Measurements from ENCODE around the gene CFAP97D1. TPM values are rescaled to one million over a fixed set of nuclear protein-coding genes. Genes with fewer than 3 reads are reported as not detected.

The CFAP97D1 gene
- total and polyA plus RNA-seq, 11 donors, result 0.05 to 0.45 TPM; not detected in 9

- Histone ChIP-seq H3K36me3 (no peaks in the 10 kb centered on the region), H3K4me3 (no peak overlapping the region), H3K27ac (no peak overlapping the region), H3K9me3 (no peaks in the 10 kb centered on the region), H3K27me3 (peaks cover 0 to 2% (median 0%) of the 10 kb centered on the region in 9 donors), H3K4me1 (peaks cover 0 to 4% (median 0%) of the 10 kb centered on the region in 12 donors)
- intact Hi-C loops (cut with DNase I), result no loop called here
- ATAC-seq (no peak), DNase-seq (no peak)
- no peak for TF ChIP-seq POLR2A (IDR thresholded peaks at IDR 0.05)
- no peak for TF ChIP-seq CTCF (IDR thresholded peaks at IDR 0.05)
- WGBS, 4 donors, result 89 to 96% (median 93%) methylated on average over 2 of the region's 2 CpGs
Measured at GRCh38 chr17:43736389-43736788, 43.8 kb upstream of the CFAP97D1 start.

GRCh38 chr17:43737722-43738121 is 42.5 kb upstream of the CFAP97D1 start:
- intact Hi-C loops (cut with DNase I), result no loop called here
- DNase-seq (no peak), ATAC-seq (no peak)
- H3K9me3 ChIP-seq, result no peaks in the 10 kb centered on the region
- no peak overlapping the region for H3K4me3 ChIP-seq
- peaks cover 0 to 2% (median 0%) of the 10 kb centered on the region in 9 donors for H3K27me3 ChIP-seq
- 84 to 91% (median 89%) methylated on average over 2 of the region's 2 CpGs for WGBS, 4 donors
- TF ChIP-seq CTCF (IDR thresholded peaks at IDR 0.05) (no peak), POLR2A (IDR thresholded peaks at IDR 0.05) (no peak)
- no peak overlapping the region for H3K27ac ChIP-seq
- peaks cover 0 to 4% (median 0%) of the 10 kb centered on the region in 12 donors for H3K4me1 ChIP-seq
- no peaks in the 10 kb centered on the region for H3K36me3 ChIP-seq

GRCh38 chr17:43740541-43740940 is 39.7 kb upstream of the CFAP97D1 start:
- no peaks in the 10 kb centered on the region for H3K36me3 ChIP-seq
- WGBS, 4 donors, result 86 to 92% (median 90%) methylated on average over 4 of the region's 4 CpGs
- no peaks in the 10 kb centered on the region for H3K9me3 ChIP-seq
- ATAC-seq, result no peak
- H3K27me3 ChIP-seq, result no peaks in the 10 kb centered on the region
- DNase-seq, result no peak
- no peak overlapping the region for H3K27ac ChIP-seq
- intact Hi-C loops (cut with DNase I), result loop anchor here in 1 of 10 donors (10.0 kb wide), 1 partner anchor 166 kb away; no protein-coding TSS in a partner anchor
- H3K4me3 ChIP-seq, result no peak overlapping the region
- TF ChIP-seq POLR2A (IDR thresholded peaks at IDR 0.05), result no peak
- no peak for TF ChIP-seq CTCF (IDR thresholded peaks at IDR 0.05)
- peaks cover 0 to 5% (median 0%) of the 10 kb centered on the region in 12 donors for H3K4me1 ChIP-seq

- WGBS, 4 donors, result 74 to 89% (median 84%) methylated on average over 5 of the region's 5 CpGs
- Histone ChIP-seq H3K36me3 (no peaks in the 10 kb centered on the region), H3K9me3 (no peaks in the 10 kb centered on the region), H3K27me3 (no peaks in the 10 kb centered on the region), H3K27ac (no peak overlapping the region), H3K4me3 (no peak overlapping the region), H3K4me1 (peaks cover 0 to 11% (median 3%) of the 10 kb centered on the region in 12 donors)
- DNase-seq (no peak), ATAC-seq (no peak)
- intact Hi-C loops (cut with DNase I), result loop anchor here in 1 of 10 donors (10.0 kb wide), 1 partner anchor 167 kb away; no protein-coding TSS in a partner anchor
- no peak for TF ChIP-seq CTCF (IDR thresholded peaks at IDR 0.05)
- TF ChIP-seq POLR2A (IDR thresholded peaks at IDR 0.05), result no peak
Measured at GRCh38 chr17:43741636-43742035, 38.6 kb upstream of the CFAP97D1 start.
